Keratinocyte (primary cell): Measurements from ENCODE around the gene WAS. TPM values are rescaled to one million over a fixed set of nuclear protein-coding genes. Genes with fewer than 3 reads are reported as not detected.
"Not testable (repeated sequence)": the region's sequence is repeated elsewhere in the genome, so short reads cannot be mapped to it uniquely, and the experiment has no call there.

Source experiments
- DNase-seq: peaks from one replicate; pipeline ENCODE4 v3.0.0-alpha.2; 2011; ENCODE audit warnings: low read depth, missing footprints, low spot score
- FAIRE-seq: peaks from 2 replicates; lab custom pipeline; 2011; peaks lifted over from hg19 to GRCh38; lab: Jason Lieb, UNC
- H2AFZ ChIP-seq: 2 replicates; pipeline ENCODE4 v1.6.0; 2012; ENCODE audit warnings: low read length, control low read depth, inconsistent platforms; ENCODE audit not compliant: control insufficient read depth
- H3K27ac ChIP-seq: 2 replicates; pipeline ENCODE4 v1.5.1; 2011; ENCODE audit warnings: low read length; ENCODE audit not compliant: control insufficient read depth, insufficient read depth
- H3K27me3 ChIP-seq: 3 replicates; pipeline ENCODE4 v1.6.0; 2011; ENCODE audit warnings: low read length; ENCODE audit not compliant: control insufficient read depth, insufficient read depth; ENCODE audit errors: extremely low read depth
- H3K36me3 ChIP-seq, 2 experiments: 2 replicates in 1 of 2; 3 replicates in 1 of 2; pipeline ENCODE4 v1.5.1; 2011; ENCODE audit warnings: low read length in 2 of 2, mild to moderate bottlenecking in 1 of 2; ENCODE audit not compliant: control insufficient read depth in 2 of 2, insufficient read depth in 2 of 2; ENCODE audit errors: extremely low read depth in 1 of 2
- H3K4me1 ChIP-seq: 3 replicates; pipeline ENCODE4 v1.5.1; 2011; ENCODE audit warnings: low read length; ENCODE audit not compliant: control insufficient read depth, insufficient read depth; ENCODE audit errors: extremely low read depth
- H3K4me2 ChIP-seq: 3 replicates; pipeline ENCODE4 v1.6.0; 2011; ENCODE audit warnings: low read depth, low read length; ENCODE audit not compliant: control insufficient read depth, insufficient read depth; ENCODE audit errors: extremely low read depth
- H3K4me3 ChIP-seq, 3 experiments: fragments of 200-600 bp in 1 of 3; sonication (generic) in 1 of 3; 2 replicates in 2 of 3; 3 replicates in 1 of 3; pipeline ENCODE4 v1.5.1; 2011 to 2016; ENCODE audit warnings: low read length in 3 of 3, mild to moderate bottlenecking in 3 of 3, control low read depth in 2 of 3, inconsistent platforms in 1 of 3, low read depth in 1 of 3, mixed read lengths in 1 of 3, mixed run types in 1 of 3, moderate library complexity in 1 of 3; ENCODE audit not compliant: control insufficient read depth in 2 of 3, insufficient read depth in 2 of 3; ENCODE audit errors: extremely low read depth in 1 of 3
- H3K79me2 ChIP-seq: 2 replicates; pipeline ENCODE4 v1.6.0; 2012; ENCODE audit warnings: low read length; ENCODE audit not compliant: control insufficient read depth, insufficient read depth
- H3K9ac ChIP-seq: 3 replicates; pipeline ENCODE4 v1.6.0; 2011; ENCODE audit warnings: low read length; ENCODE audit not compliant: control insufficient read depth, insufficient read depth; ENCODE audit errors: extremely low read depth
- H3K9me1 ChIP-seq: 3 replicates; pipeline ENCODE4 v1.6.0; 2011; ENCODE audit warnings: low read length; ENCODE audit not compliant: control insufficient read depth, insufficient read depth; ENCODE audit errors: extremely low read depth
- H3K9me3 ChIP-seq: 2 replicates; pipeline ENCODE4 v1.5.1; 2012; ENCODE audit warnings: low read depth, low read length; ENCODE audit not compliant: control insufficient read depth
- H4K20me1 ChIP-seq: 3 replicates; pipeline ENCODE4 v1.6.0; 2011; ENCODE audit warnings: low read length; ENCODE audit not compliant: control insufficient read depth, insufficient read depth; ENCODE audit errors: extremely low read depth
- CTCF ChIP-seq, 3 experiments: IDR thresholded peaks in 1 of 3; conservative IDR thresholded peaks in 1 of 3; optimal IDR thresholded peaks in 1 of 3; 2 replicates in 2 of 3; 3 replicates in 1 of 3; pipeline versions ENCODE3 to v1.5.1; 2011; ENCODE audit warnings: low read length in 3 of 3, mild to moderate bottlenecking in 3 of 3, moderate library complexity in 2 of 3, control low read depth in 1 of 3, inconsistent platforms in 1 of 3; ENCODE audit not compliant: insufficient read depth in 2 of 3; ENCODE audit errors: extremely low read depth in 1 of 3
- EZH2 ChIP-seq: IDR thresholded peaks from one replicate; pipeline ENCODE4 v1.6.1; 2012; ENCODE audit warnings: inconsistent platforms, mild to moderate bottlenecking, low read length, moderate library complexity
- dilution Hi-C: fragments of 300-500 bp; cut with MboI; formaldehyde crosslinking; loops from one replicate; pipeline ENCODE4 v1.7.0; 2020; ENCODE audit warnings: low sequenced_read_pairs; ENCODE audit not compliant: extremely low pct_ligation_motif_present
- polyA plus RNA-seq, 5 experiments: library from polyadenylated mRNA; depleted of rRNA in 3 of 5; stranded (reverse) in 3 of 5; stranded (forward) in 1 of 5; unstranded in 1 of 5; fragments of >200 nt; gene quantifications; 1 replicate in 1 of 5; 2 replicates in 3 of 5; 3 replicates in 1 of 5; pipeline versions ENCODE4 v1.2.1 to v1.2.3, GENCODE V29; 2011 to 2012; ENCODE audit warnings: missing spikeins in 2 of 5, low read depth in 1 of 5, low replicate concordance in 1 of 5

Gene WAS
- polyA plus RNA-seq, 1 donor (not counting 4 experiments of a cell fraction or from before 2014, with no cell fraction given) = 0.07 TPM

- no peaks in the 10 kb centered on the region for H3K79me2 ChIP-seq
- H3K4me1 ChIP-seq = no peaks in the 10 kb centered on the region
- no peaks in the 10 kb centered on the region for H4K20me1 ChIP-seq
- H3K4me3 ChIP-seq = no peak overlapping the region
- DNase-seq (no peak), FAIRE-seq (no peak)
- TF ChIP-seq CTCF (optimal IDR thresholded peaks at IDR 0.05 in 1 of 3, IDR thresholded peaks at IDR 0.05 in 1 of 3, conservative IDR thresholded peaks at IDR 0.05 in 1 of 3; ENCODE audit: extremely low read depth in 1 of 3, insufficient read depth in 2 of 3, low read length in 3 of 3) = no peak
- no peak for TF ChIP-seq EZH2
- no peak overlapping the region for H3K4me2 ChIP-seq
- no peaks in the 10 kb centered on the region for H3K27me3 ChIP-seq
- H3K27ac ChIP-seq = no peak overlapping the region
- H3K36me3 ChIP-seq = no peaks in the 10 kb centered on the region
- no peaks in the 10 kb centered on the region for H3K9me1 ChIP-seq
- no peak overlapping the region for H3K9ac ChIP-seq
- no peak overlapping the region for H2AFZ ChIP-seq
- no peaks in the 10 kb centered on the region for H3K9me3 ChIP-seq
- dilution Hi-C loops = no loop called here
Observed at GRCh38 chrX:48681539-48682183, 1.9 kb upstream of the WAS start.

GRCh38 chrX:48682795-48683194 is 804 bp upstream of the WAS start:
- H4K20me1 ChIP-seq, H3K9me1 ChIP-seq, H3K9me3 ChIP-seq, H3K9ac ChIP-seq, H3K4me1 ChIP-seq, H3K27ac ChIP-seq, H3K79me2 ChIP-seq, FAIRE-seq, H3K36me3 ChIP-seq, H3K27me3 ChIP-seq, DNase-seq, dilution Hi-C loops, H3K4me2 ChIP-seq, H3K4me3 ChIP-seq, H2AFZ ChIP-seq: not testable (repeated sequence)

GRCh38 chrX:48684134-48684533 is 535 bp downstream of the WAS start:
- no peaks in the 10 kb centered on the region for H3K36me3 ChIP-seq
- H3K9me1 ChIP-seq = no peaks in the 10 kb centered on the region
- TF ChIP-seq CTCF (optimal IDR thresholded peaks at IDR 0.05 in 1 of 3, IDR thresholded peaks at IDR 0.05 in 1 of 3, conservative IDR thresholded peaks at IDR 0.05 in 1 of 3; ENCODE audit: extremely low read depth in 1 of 3, insufficient read depth in 2 of 3, low read length in 3 of 3) = no peak
- no peak for TF ChIP-seq EZH2
- H3K27me3 ChIP-seq = no peaks in the 10 kb centered on the region
- no peak overlapping the region for H3K4me2 ChIP-seq
- no peaks in the 10 kb centered on the region for H3K9me3 ChIP-seq
- DNase-seq = no peak
- no peak overlapping the region for H2AFZ ChIP-seq
- FAIRE-seq = no peak
- dilution Hi-C loops = no loop called here
- H4K20me1 ChIP-seq = no peaks in the 10 kb centered on the region
- no peaks in the 10 kb centered on the region for H3K79me2 ChIP-seq
- H3K9ac ChIP-seq = no peak overlapping the region
- H3K27ac ChIP-seq = no peak overlapping the region
- H3K4me3 ChIP-seq = no peak overlapping the region
- no peaks in the 10 kb centered on the region for H3K4me1 ChIP-seq
